Hepatocyte (in vitro differentiated cells): ENCODE data around the gene RABL3. TPM values are rescaled to one million over a fixed set of nuclear protein-coding genes. Genes with fewer than 3 reads are reported as not detected.
A peak's percentile ranks its signal among the peaks of the same experiment; 100 is the strongest.

Experiments
- DNase-seq: peaks from one replicate; pipeline ENCODE4 v3.0.0-alpha.2; 2016; ENCODE audit warnings: low spot score
- H2AFZ ChIP-seq: fragments of 200-600 bp; sonication (generic); 2 replicates; pipeline ENCODE4 v1.6.0; 2016; ENCODE audit warnings: antibody characterized with exemption, mild to moderate bottlenecking
- H3K27ac ChIP-seq: fragments of 200-600 bp; sonication (generic); 2 replicates; pipeline ENCODE4 v1.5.1; 2016; ENCODE audit warnings: mild to moderate bottlenecking
- H3K27me3 ChIP-seq: fragments of 200-600 bp; sonication (generic); 2 replicates; pipeline ENCODE4 v1.6.1; 2016
- H3K36me3 ChIP-seq: fragments of 200-600 bp; sonication (generic); replicated peaks from 2 replicates; pipeline ENCODE4 v1.5.1; 2016; ENCODE audit warnings: low read depth; ENCODE audit not compliant: insufficient read depth
- H3K4me1 ChIP-seq: fragments of 200-600 bp; sonication (generic); 2 replicates; pipeline ENCODE4 v1.5.1; 2016; ENCODE audit warnings: mild to moderate bottlenecking, moderate library complexity; ENCODE audit not compliant: insufficient read depth
- H3K4me2 ChIP-seq: fragments of 200-600 bp; sonication (generic); 2 replicates; pipeline ENCODE4 v1.6.0; 2016
- H3K4me3 ChIP-seq: fragments of 200-600 bp; sonication (generic); 2 replicates; pipeline ENCODE4 v1.5.1; 2016; ENCODE audit warnings: mild to moderate bottlenecking
- H3K79me2 ChIP-seq: fragments of 200-600 bp; sonication (generic); 2 replicates; pipeline ENCODE4 v1.6.0; 2017; ENCODE audit warnings: mild to moderate bottlenecking
- H3K9me2 ChIP-seq: fragments of 200-600 bp; sonication (generic); replicated peaks from 2 replicates; pipeline ENCODE4 v1.6.0; 2017; ENCODE audit warnings: mild to moderate bottlenecking; ENCODE audit not compliant: insufficient read depth
- H3K9me3 ChIP-seq: fragments of 200-600 bp; sonication (generic); 2 replicates; pipeline ENCODE4 v1.5.1; 2016; ENCODE audit warnings: low read depth, mild to moderate bottlenecking
- H4K20me1 ChIP-seq: fragments of 200-600 bp; sonication (generic); 2 replicates; pipeline ENCODE4 v1.6.0; 2016; ENCODE audit warnings: mild to moderate bottlenecking; ENCODE audit not compliant: insufficient read depth, poor library complexity, severe bottlenecking
- EZH2 ChIP-seq: fragments of 200-600 bp; sonication (generic); IDR thresholded peaks from 2 replicates; pipeline ENCODE4 v1.6.1; 2016; ENCODE audit warnings: antibody characterized with exemption, mild to moderate bottlenecking, borderline replicate concordance
- EZH2phosphoT487 ChIP-seq: fragments of 200-600 bp; sonication (generic); IDR thresholded peaks from one replicate; pipeline ENCODE4 v1.6.1; 2018; ENCODE audit warnings: antibody characterized with exemption, mild to moderate bottlenecking, low read depth, moderate library complexity; ENCODE audit not compliant: unreplicated experiment, severe bottlenecking
- WGBS: methylation state at CpG from one replicate; pipeline ENCODE4 v1.1.6; 2016; ENCODE audit warnings: low lambda C conversion rate; ENCODE audit errors: missing lambda C conversion rate; 5-methylcytosine and 5-hydroxymethylcytosine counted together
- polyA plus RNA-seq: library from polyadenylated mRNA; unstranded; fragments of >200 nt; fragmentation: Nextera tagmentation; extraction: Ambion mirVana; gene quantifications from 2 replicates; pipeline ENCODE4 v1.2.1, GENCODE V29; 2016
- total RNA-seq: library from RNA; depleted of rRNA; stranded (reverse); fragments of >200 nt; gene quantifications from 2 replicates; pipeline ENCODE4 v1.2.3, GENCODE V29; 2014
- TF ChIP-seq, protein P1 (sequence below): fragments of 200-600 bp; sonication (generic); IDR thresholded peaks from 2 replicates; pipeline ENCODE4 v1.5.1; 2016; ENCODE audit warnings: antibody characterized with exemption, mild to moderate bottlenecking; ENCODE audit not compliant: poor library complexity

Gene RABL3
- total and polyA plus RNA-seq, 2 experiments from 2014 or later = 12.7 to 23.7 TPM

- TF ChIP-seq EZH2 (no peak), EZH2phosphoT487 (no peak)
- TF ChIP-seq, protein P1, sequence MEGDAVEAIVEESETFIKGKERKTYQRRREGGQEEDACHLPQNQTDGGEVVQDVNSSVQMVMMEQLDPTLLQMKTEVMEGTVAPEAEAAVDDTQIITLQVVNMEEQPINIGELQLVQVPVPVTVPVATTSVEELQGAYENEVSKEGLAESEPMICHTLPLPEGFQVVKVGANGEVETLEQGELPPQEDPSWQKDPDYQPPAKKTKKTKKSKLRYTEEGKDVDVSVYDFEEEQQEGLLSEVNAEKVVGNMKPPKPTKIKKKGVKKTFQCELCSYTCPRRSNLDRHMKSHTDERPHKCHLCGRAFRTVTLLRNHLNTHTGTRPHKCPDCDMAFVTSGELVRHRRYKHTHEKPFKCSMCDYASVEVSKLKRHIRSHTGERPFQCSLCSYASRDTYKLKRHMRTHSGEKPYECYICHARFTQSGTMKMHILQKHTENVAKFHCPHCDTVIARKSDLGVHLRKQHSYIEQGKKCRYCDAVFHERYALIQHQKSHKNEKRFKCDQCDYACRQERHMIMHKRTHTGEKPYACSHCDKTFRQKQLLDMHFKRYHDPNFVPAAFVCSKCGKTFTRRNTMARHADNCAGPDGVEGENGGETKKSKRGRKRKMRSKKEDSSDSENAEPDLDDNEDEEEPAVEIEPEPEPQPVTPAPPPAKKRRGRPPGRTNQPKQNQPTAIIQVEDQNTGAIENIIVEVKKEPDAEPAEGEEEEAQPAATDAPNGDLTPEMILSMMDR = no peak
- Histone ChIP-seq H3K9me2 (no peaks in the 10 kb centered on the region), H3K27ac (peak overlapping the region; percentile 24), H2AFZ (no peak overlapping the region), H3K9me3 (no peaks in the 10 kb centered on the region), H3K4me2 (peak overlapping the region; percentile 45), H3K4me1 (peaks cover 13% of the 10 kb centered on the region), H3K36me3 (no peaks in the 10 kb centered on the region), H3K27me3 (no peaks in the 10 kb centered on the region), H3K79me2 (no peaks in the 10 kb centered on the region), H4K20me1 (no peaks in the 10 kb centered on the region), H3K4me3 (no peak overlapping the region)
- 53% methylated on average over 3 of the region's 3 CpGs for WGBS
- no peak for DNase-seq
These were observed 52.9 kb downstream of the RABL3 start for GRCh38 chr3:120689395-120689794.

- Histone ChIP-seq H2AFZ (no peak overlapping the region), H3K4me3 (no peak overlapping the region), H3K9me2 (no peaks in the 10 kb centered on the region), H3K27me3 (no peaks in the 10 kb centered on the region), H3K9me3 (no peaks in the 10 kb centered on the region), H3K27ac (peak overlapping the region; percentile 46), H3K4me1 (peaks cover 21% of the 10 kb centered on the region), H3K79me2 (no peaks in the 10 kb centered on the region), H3K4me2 (no peak overlapping the region), H4K20me1 (no peaks in the 10 kb centered on the region), H3K36me3 (no peaks in the 10 kb centered on the region)
- TF ChIP-seq, protein P1 = no peak
- no peak for TF ChIP-seq EZH2
- TF ChIP-seq EZH2phosphoT487 = no peak
- no peak for DNase-seq
These were observed 54.2 kb downstream of the RABL3 start for GRCh38 chr3:120688121-120688520.

DNA sequence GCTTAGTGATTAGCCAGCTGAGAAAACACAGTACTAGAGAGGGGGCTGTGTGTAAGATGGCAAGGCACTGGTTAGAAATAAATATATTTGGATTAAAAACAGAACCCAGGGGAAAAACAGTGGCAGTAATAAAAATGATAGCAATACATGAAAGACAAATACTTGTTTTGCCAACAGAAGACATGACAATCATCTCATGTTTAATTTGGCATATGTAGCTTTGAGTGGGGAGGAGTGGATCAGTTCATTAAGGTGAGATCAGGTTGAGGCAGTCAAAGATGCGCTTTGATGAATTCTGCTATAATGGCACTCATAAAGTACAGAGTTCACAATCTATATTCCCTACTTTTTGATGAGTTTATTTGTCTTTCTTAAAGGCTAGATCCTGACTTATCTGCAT is 56.9 kb downstream of the RABL3 start:
- no peak overlapping the region for H2AFZ ChIP-seq

More for the DNA sequence above, 56.9 kb downstream of the RABL3 start:
- Histone ChIP-seq H3K79me2 (peaks cover 13% of the 10 kb centered on the region), H3K4me1 (peaks cover 25% of the 10 kb centered on the region), H3K4me3 (no peak overlapping the region), H3K9me2 (no peaks in the 10 kb centered on the region), H3K27me3 (no peaks in the 10 kb centered on the region), H3K9me3 (no peaks in the 10 kb centered on the region), H3K4me2 (no peak overlapping the region), H3K27ac (no peak overlapping the region), H4K20me1 (no peaks in the 10 kb centered on the region), H3K36me3 (no peaks in the 10 kb centered on the region)
- 97% methylated on average over 1 of the region's 1 CpG for WGBS
- DNase-seq = no peak
- TF ChIP-seq EZH2 (no peak), EZH2phosphoT487 (no peak)
- TF ChIP-seq, protein P1 = no peak
